Stimulated activated CD4-positive, alpha-beta T cell treated with anti-CD3 and anti-CD28 coated beads, Interleukin-2, amount 100 ng/mL, for 4 hours (primary cell): ENCODE data around the gene FCN1.
"Not testable (repeated sequence)": the region's sequence is repeated elsewhere in the genome, so short reads cannot be mapped to it uniquely, and the experiment has no call there.

Experiments
- DNase-seq: peaks from one replicate; pipeline ENCODE4 v3.0.0-alpha.2; 2020; ENCODE audit warnings: low read depth

Gene FCN1

GRCh38 chr9:134871697-134872340 is 45.9 kb downstream of the FCN1 start:
- no peak for DNase-seq

GRCh38 chr9:134870746-134871662 is 46.7 kb downstream of the FCN1 start:
- DNase-seq, result no peak

- DNase-seq, result no peak
Observed at GRCh38 chr9:134870301-134870694, 47.4 kb downstream of the FCN1 start.

- DNase-seq, result no peak
Observed at GRCh38 chr9:134869554-134870300, 48.0 kb downstream of the FCN1 start.

- DNase-seq, result no peak
Observed at GRCh38 chr9:134868751-134869553, 48.8 kb downstream of the FCN1 start.

- DNase-seq, result no peak
Observed at GRCh38 chr9:134867917-134868750, 49.6 kb downstream of the FCN1 start.

GRCh38 chr9:134864821-134865190 is 52.9 kb downstream of the FCN1 start:
- no peak for DNase-seq

- DNase-seq, result no peak
Observed at GRCh38 chr9:134863941-134864820, 53.5 kb downstream of the FCN1 start.

GRCh38 chr9:134863306-134863902 is 54.3 kb downstream of the FCN1 start:
- no peak for DNase-seq

- no peak for DNase-seq
Observed at GRCh38 chr9:134861595-134862334, 55.9 kb downstream of the FCN1 start.

GRCh38 chr9:134860510-134860909 is 57.2 kb downstream of the FCN1 start:
- DNase-seq, result no peak

GRCh38 chr9:134858051-134858841 is 59.5 kb downstream of the FCN1 start:
- no peak for DNase-seq

- DNase-seq, result not testable (repeated sequence)
Observed at GRCh38 chr9:134857451-134857850, 60.3 kb downstream of the FCN1 start.

GRCh38 chr9:134855900-134856377 is 61.8 kb downstream of the FCN1 start:
- DNase-seq, result no peak
